Measurements from ENCODE around the gene KCNK18.
"Not testable (repeated sequence)": the region's sequence is repeated elsewhere in the genome, so short reads cannot be mapped to it uniquely, and the experiment has no call there.

The KCNK18 gene

DNA sequence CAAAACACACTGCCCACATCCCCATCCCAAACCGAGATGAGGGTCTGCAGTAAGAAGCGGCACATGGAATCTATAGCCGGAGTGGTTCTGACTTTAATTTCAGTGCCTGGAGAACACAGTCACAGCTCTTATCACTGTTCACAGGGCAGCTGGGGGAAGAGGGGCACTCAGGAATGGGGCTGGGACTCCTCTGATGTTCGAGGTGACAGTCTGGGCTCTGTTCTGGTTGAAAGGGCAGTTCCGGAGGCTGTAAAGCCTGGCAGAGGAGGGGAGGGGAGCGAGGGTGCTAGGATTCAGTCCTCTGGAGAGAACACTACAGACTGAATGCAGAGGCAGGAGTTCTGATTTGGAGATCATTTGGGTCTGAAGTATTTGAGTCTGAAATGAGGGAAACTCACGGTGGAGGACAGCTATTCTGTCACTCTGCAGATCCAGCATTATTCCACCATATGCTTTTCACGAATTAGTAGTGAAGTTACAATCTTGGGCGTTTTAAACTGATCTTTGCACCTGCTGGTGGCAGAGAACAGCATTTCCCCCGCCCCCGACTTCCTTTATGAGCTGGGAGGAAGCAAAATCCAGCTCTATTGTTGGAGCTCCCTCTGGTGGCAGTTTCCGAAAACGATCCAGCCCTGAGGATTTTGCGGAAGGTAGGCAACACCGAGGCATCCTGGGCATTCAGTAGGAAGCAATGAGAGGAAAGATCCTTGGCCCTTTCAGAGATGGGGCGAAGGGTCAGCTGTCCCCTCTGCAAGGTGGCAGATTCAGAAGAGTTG is 22.7 kb upstream of the KCNK18 start:
- Histone ChIP-seq H3K4me1 (ENCODE audit: control insufficient read depth, insufficient read depth, low read length) (no peaks in the 10 kb centered on the region), H3K9me3 (ENCODE audit: control insufficient read depth, insufficient read depth, low read length) (no peaks in the 10 kb centered on the region), H3K36me3 (ENCODE audit: control insufficient read depth, insufficient read depth, low read length) (no peaks in the 10 kb centered on the region), H3K4me3 (ENCODE audit: low read length) (peak overlapping the region; percentile 31; the same call in 1 of the 2 replicates), H3K27me3 (ENCODE audit: control insufficient read depth, insufficient read depth, low read length) (peaks cover 37% of the 10 kb centered on the region), H3K27ac (ENCODE audit: low read length) (no peak overlapping the region)
- WGBS (ENCODE audit: insufficient coverage, insufficient read length): no CpG with 5 or more reads among the region's 16 CpGs
- no peak for DNase-seq (ENCODE audit: low read depth, low spot score)

DNA sequence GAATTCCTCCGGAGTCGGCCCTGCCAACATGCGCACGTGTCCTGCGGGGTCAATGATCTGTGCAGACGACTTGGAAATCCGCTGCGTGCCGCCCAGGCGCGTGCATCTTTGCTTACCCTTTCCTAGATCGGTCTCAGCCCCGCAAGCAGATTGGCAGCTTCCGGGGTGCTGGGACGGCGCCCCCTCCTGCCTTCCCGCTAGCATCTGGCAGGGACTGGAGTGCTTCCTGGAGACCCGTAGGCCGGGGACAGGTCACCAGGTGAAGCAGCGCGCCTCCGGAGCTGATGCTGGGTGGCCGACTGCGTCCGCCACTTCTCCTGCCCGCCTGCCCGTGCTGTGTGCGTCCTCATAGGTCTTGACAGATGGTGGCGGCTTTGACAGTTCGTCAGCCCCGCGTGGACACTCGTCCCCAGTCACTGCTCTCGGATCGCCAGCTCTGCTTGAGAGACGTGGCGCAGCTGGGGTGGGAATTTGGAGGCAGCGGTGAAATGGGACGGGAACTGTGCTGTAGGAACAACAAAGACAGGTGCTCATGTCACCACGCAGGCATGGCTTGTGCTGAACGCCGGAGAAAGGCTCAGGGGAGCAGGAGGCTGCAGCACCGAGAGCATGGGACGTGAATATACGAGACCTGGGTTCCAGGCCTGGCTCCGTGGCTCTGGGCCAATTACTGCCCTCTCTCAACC is 21.9 kb upstream of the KCNK18 start:
- Histone ChIP-seq H3K27ac (ENCODE audit: low read length) (no peak overlapping the region), H3K4me3 (ENCODE audit: low read length) (peak overlapping the region; percentile 31; the same call in 1 of the 2 replicates), H3K4me1 (ENCODE audit: control insufficient read depth, insufficient read depth, low read length) (no peaks in the 10 kb centered on the region), H3K9me3 (ENCODE audit: control insufficient read depth, insufficient read depth, low read length) (no peaks in the 10 kb centered on the region), H3K27me3 (ENCODE audit: control insufficient read depth, insufficient read depth, low read length) (peaks cover 30% of the 10 kb centered on the region), H3K36me3 (ENCODE audit: control insufficient read depth, insufficient read depth, low read length) (no peaks in the 10 kb centered on the region)
- no peak for DNase-seq (ENCODE audit: low read depth, low spot score)
- WGBS (ENCODE audit: insufficient coverage, insufficient read length): no CpG with 5 or more reads among the region's 46 CpGs

DNA sequence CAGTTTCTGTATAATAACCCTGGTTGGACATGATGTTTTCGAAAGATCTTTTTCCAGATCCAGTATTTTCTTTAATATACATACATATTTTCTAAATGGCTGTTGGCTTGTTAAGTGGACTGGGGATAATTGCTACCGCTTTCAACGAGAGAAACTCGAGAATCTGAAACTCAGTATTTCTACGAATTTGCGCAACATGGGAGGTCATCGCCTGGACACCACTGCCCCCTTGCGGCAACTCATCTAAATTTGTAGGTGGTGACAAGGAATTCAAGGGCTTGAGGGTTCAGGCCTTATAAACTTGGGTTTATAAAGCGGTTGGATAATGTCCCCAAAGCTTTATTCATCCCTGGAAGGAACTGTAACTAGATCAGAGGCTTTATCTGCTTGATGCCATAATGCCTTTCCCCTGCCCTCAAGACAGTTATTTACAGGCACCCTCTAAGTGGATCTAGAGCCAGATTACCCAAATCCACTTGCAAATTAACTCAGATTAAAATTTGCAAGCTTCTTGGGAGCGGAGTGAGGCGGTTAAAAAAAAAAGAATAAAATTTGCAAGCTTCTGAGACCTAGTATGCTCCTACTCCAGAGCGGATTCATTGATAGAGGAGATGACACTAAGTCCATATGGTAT is 21.3 kb upstream of the KCNK18 start:
- Histone ChIP-seq H3K27ac (ENCODE audit: low read length) (no peak overlapping the region), H3K9me3 (ENCODE audit: control insufficient read depth, insufficient read depth, low read length) (no peaks in the 10 kb centered on the region), H3K27me3 (ENCODE audit: control insufficient read depth, insufficient read depth, low read length) (peaks cover 26% of the 10 kb centered on the region), H3K4me1 (ENCODE audit: control insufficient read depth, insufficient read depth, low read length) (no peaks in the 10 kb centered on the region), H3K36me3 (ENCODE audit: control insufficient read depth, insufficient read depth, low read length) (no peaks in the 10 kb centered on the region), H3K4me3 (ENCODE audit: low read length) (no peak overlapping the region)
- no CpG with 5 or more reads among the region's 12 CpGs for WGBS (ENCODE audit: insufficient coverage, insufficient read length)
- DNase-seq (ENCODE audit: low read depth, low spot score): no peak

DNA sequence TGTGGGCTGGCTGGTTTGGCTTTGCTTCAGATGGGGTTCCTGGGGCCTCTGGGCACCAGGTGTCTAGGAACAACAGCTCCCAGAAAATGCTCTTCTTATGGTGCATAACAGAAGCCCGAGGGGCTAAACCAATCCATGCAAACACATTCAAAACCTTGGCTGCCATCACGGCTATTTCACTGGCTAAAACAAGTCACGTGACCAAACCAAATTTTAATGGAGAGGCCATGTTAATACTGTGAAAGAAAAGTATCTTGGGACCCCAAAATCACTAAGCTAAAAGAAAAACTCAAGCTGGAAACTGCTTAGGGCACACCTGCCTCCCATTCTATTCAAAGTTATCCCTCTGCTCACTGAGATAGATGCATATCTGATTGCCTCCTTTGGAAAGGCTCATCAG is 19.1 kb upstream of the KCNK18 start:
- no peak for DNase-seq (ENCODE audit: low read depth, low spot score)
- no peaks in the 10 kb centered on the region for H3K36me3 ChIP-seq (ENCODE audit: control insufficient read depth, insufficient read depth, low read length)
- H3K4me1 ChIP-seq (ENCODE audit: control insufficient read depth, insufficient read depth, low read length): no peaks in the 10 kb centered on the region
- H3K4me3 ChIP-seq (ENCODE audit: low read length): no peak overlapping the region
- H3K9me3 ChIP-seq (ENCODE audit: control insufficient read depth, insufficient read depth, low read length): no peaks in the 10 kb centered on the region
- peaks cover 11% of the 10 kb centered on the region; the same call in 1 of the 2 replicates for H3K27me3 ChIP-seq (ENCODE audit: control insufficient read depth, insufficient read depth, low read length)
- no peak overlapping the region for H3K27ac ChIP-seq (ENCODE audit: low read length)
- WGBS (ENCODE audit: insufficient coverage, insufficient read length): no CpG with 5 or more reads among the region's 3 CpGs

DNA sequence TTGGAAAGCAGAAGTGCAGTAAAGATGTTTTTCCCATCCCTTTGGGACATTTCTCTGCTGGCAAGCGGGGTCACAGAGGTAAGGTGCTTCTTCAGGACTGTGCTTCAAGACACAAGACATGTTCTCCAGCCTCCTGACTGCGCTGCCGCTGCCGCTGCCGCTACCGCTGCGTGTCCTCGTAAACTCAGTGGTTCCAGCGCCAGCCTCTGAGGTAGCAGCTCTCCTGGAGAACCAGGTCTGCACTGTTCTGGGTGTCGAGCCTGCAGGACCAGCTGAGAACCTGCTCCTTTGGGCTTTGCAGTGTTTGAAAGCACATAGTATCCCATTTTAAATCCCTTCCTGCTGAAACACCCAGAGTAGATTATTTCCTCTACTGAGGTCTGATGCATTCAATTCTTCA is 13.0 kb upstream of the KCNK18 start:
- Histone ChIP-seq H3K4me1 (ENCODE audit: control insufficient read depth, insufficient read depth, low read length) (no peaks in the 10 kb centered on the region; the same call in 1 of the 2 replicates), H3K27ac (ENCODE audit: low read length) (no peak overlapping the region), H3K36me3 (ENCODE audit: control insufficient read depth, insufficient read depth, low read length) (no peaks in the 10 kb centered on the region), H3K9me3 (ENCODE audit: control insufficient read depth, insufficient read depth, low read length) (no peaks in the 10 kb centered on the region), H3K4me3 (ENCODE audit: low read length) (no peak overlapping the region), H3K27me3 (ENCODE audit: control insufficient read depth, insufficient read depth, low read length) (no peaks in the 10 kb centered on the region)
- no peak for DNase-seq (ENCODE audit: low read depth, low spot score)
- no CpG with 5 or more reads among the region's 10 CpGs for WGBS (ENCODE audit: insufficient coverage, insufficient read length)

DNA sequence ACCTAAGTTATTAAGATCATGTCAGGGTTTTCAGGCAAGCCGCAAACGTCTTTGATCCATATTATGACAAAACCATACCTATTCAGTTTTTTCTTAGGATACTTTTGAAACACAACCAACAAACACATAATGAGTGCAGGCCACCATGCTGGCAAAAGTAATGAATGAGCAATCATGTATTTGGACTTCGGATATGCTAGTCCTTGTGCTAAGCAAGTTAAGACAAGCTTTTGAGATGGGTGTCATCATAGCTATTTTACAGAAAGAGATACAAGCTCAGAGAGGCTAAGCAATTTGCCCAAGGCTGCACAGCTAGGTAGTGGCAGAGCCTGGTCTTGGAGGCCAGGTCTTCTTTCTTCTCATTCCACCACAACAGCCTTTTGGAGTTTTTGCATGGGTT is 12.5 kb upstream of the KCNK18 start:
- H3K4me1 ChIP-seq (ENCODE audit: control insufficient read depth, insufficient read depth, low read length): no peaks in the 10 kb centered on the region; the same call in 1 of the 2 replicates
- no peak for DNase-seq (ENCODE audit: low read depth, low spot score)
- H3K4me3 ChIP-seq (ENCODE audit: low read length): no peak overlapping the region
- WGBS (ENCODE audit: insufficient coverage, insufficient read length): no CpG with 5 or more reads among the region's 3 CpGs
- H3K27ac ChIP-seq (ENCODE audit: low read length): no peak overlapping the region
- no peaks in the 10 kb centered on the region for H3K9me3 ChIP-seq (ENCODE audit: control insufficient read depth, insufficient read depth, low read length)
- no peaks in the 10 kb centered on the region for H3K36me3 ChIP-seq (ENCODE audit: control insufficient read depth, insufficient read depth, low read length)
- no peaks in the 10 kb centered on the region for H3K27me3 ChIP-seq (ENCODE audit: control insufficient read depth, insufficient read depth, low read length)

DNA sequence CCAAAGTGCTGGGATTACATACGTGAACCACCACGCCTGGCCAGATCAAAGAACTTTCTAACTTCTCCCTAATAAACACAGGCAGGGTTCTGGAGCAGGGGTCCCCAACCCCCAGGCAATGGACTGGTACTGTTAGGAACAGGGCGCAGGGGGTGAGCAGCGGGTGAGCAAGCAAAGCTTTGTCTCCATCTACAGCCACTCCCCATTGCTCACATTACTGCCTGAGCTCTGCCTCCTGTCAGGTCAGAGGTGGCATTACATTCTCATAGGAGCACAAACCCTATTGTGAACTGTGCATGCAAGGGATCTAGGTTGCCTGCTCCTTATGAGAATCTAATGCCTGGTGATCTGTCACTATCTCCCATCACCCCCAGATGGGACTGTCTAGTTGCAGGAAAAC is 11.5 kb upstream of the KCNK18 start:
- not testable (repeated sequence) for H3K4me1 ChIP-seq (ENCODE audit: control insufficient read depth, insufficient read depth, low read length)

DNA sequence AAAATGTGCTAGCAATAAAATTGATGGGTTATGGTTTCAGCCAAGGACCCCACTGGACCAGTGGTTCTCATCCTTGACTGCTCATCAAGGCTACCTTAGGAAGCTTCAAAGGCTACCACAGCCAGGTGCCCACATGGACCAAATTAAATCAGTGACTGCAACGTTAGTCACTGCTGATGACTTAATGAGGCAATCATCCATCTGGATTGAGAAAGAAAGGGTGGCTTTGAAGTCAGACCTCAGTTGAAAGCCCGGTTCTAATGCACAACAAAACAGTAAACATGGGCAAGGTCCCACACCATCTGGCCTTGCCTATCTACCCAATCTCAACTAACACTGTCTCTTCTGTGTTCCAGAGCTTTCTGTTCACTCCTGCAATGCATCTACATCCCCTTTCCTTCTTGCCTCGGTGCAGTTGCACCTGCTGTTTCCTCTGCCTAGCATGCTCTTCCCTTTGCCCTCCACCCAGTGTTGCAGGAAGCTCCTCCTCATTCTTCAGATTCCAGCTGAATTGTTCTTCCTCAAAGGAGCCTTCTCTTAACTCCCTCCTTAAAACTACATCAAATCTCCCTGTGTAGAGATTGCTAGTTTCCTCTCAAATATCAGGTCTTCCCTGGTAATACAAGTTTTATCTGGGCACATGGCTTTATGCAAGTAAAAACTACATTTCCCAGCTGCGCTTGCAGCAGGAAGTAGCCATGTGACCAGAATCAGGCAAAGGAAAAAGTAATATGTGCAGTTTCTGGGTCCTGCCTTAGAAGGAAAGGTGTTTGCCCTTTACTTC is 10.3 kb upstream of the KCNK18 start:
- DNase-seq (ENCODE audit: low read depth, low spot score): no peak
- Histone ChIP-seq H3K27ac (ENCODE audit: low read length) (no peak overlapping the region), H3K36me3 (ENCODE audit: control insufficient read depth, insufficient read depth, low read length) (no peaks in the 10 kb centered on the region), H3K4me1 (ENCODE audit: control insufficient read depth, insufficient read depth, low read length) (no peaks in the 10 kb centered on the region; the same call in 1 of the 2 replicates), H3K9me3 (ENCODE audit: control insufficient read depth, insufficient read depth, low read length) (no peaks in the 10 kb centered on the region), H3K27me3 (ENCODE audit: control insufficient read depth, insufficient read depth, low read length) (no peaks in the 10 kb centered on the region), H3K4me3 (ENCODE audit: low read length) (no peak overlapping the region)
- no CpG with 5 or more reads among the region's 4 CpGs for WGBS (ENCODE audit: insufficient coverage, insufficient read length)

More for the DNA sequence above, 11.5 kb upstream of the KCNK18 start:
- no CpG with 5 or more reads among the region's 4 CpGs for WGBS (ENCODE audit: insufficient coverage, insufficient read length)
- not testable (repeated sequence) for H3K27ac ChIP-seq (ENCODE audit: low read length); H3K4me3 ChIP-seq (ENCODE audit: low read length); H3K36me3 ChIP-seq (ENCODE audit: control insufficient read depth, insufficient read depth, low read length); DNase-seq (ENCODE audit: low read depth, low spot score); H3K9me3 ChIP-seq (ENCODE audit: control insufficient read depth, insufficient read depth, low read length); H3K27me3 ChIP-seq (ENCODE audit: control insufficient read depth, insufficient read depth, low read length)

DNA sequence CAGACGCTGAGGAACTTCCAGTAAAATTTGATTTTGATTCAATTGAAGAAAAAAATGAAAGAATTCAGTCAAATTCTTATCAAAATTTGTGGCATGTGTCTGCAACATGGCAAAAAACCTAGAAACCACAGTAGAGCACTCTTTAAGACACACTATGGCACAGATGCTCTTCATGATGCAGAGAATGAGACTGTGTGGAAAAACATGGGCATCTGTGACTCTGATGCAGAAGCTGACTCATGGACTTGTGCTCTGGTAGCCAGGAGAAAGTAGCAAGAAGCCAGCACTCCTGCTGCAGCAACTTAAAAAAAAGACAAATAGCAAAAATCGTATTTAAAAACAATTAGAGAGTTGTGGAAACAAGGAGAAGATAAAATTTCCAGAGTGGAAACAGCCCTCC is 8.9 kb upstream of the KCNK18 start:
- no peaks in the 10 kb centered on the region; the same call in 1 of the 2 replicates for H3K4me1 ChIP-seq (ENCODE audit: control insufficient read depth, insufficient read depth, low read length)
- WGBS (ENCODE audit: insufficient coverage, insufficient read length): no CpG with 5 or more reads among the region's 2 CpGs
- H3K27me3 ChIP-seq (ENCODE audit: control insufficient read depth, insufficient read depth, low read length): no peaks in the 10 kb centered on the region
- H3K36me3 ChIP-seq (ENCODE audit: control insufficient read depth, insufficient read depth, low read length): no peaks in the 10 kb centered on the region
- no peak overlapping the region for H3K4me3 ChIP-seq (ENCODE audit: low read length)
- H3K27ac ChIP-seq (ENCODE audit: low read length): no peak overlapping the region
- no peak for DNase-seq (ENCODE audit: low read depth, low spot score)
- no peaks in the 10 kb centered on the region for H3K9me3 ChIP-seq (ENCODE audit: control insufficient read depth, insufficient read depth, low read length)

DNA sequence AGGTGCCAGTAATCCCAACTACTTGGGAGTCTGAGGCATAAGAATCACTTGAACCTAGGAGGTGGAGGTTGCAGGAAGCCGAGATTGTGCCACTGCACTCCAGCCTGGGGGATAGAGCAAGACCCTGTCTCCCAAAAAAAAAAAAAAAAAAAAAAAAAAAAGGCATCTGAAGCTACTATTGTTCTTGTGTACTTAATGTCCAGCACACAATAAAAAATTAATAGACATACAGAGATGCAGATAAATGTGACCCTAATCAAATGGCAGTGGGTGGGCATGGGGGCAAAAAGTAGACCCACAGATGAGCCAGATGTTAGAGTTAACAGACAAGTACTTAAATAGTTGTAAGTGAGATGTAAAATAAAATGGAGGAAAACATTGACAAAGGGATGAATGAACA is 7.7 kb upstream of the KCNK18 start:
- Histone ChIP-seq H3K27me3 (ENCODE audit: control insufficient read depth, insufficient read depth, low read length) (no peaks in the 10 kb centered on the region), H3K4me3 (ENCODE audit: low read length) (no peak overlapping the region), H3K9me3 (ENCODE audit: control insufficient read depth, insufficient read depth, low read length) (no peaks in the 10 kb centered on the region), H3K36me3 (ENCODE audit: control insufficient read depth, insufficient read depth, low read length) (no peaks in the 10 kb centered on the region), H3K27ac (ENCODE audit: low read length) (no peak overlapping the region), H3K4me1 (ENCODE audit: control insufficient read depth, insufficient read depth, low read length) (no peaks in the 10 kb centered on the region; the same call in 1 of the 2 replicates)
- no peak for DNase-seq (ENCODE audit: low read depth, low spot score)
- WGBS (ENCODE audit: insufficient coverage, insufficient read length): no CpG with 5 or more reads among the region's 1 CpG
